ENCODE measurements around the gene CSAD.
A peak's percentile ranks its signal among the peaks of the same experiment; 100 is the strongest.

Gene CSAD

GRCh38 chr12:53225635-53226424, 45.1 kb upstream of the CSAD start:
- no peak overlapping the region for H3K4me3 ChIP-seq (ENCODE audit: low read depth, low read length)
- DNase-seq (ENCODE audit: low read depth): no peak
- TF ChIP-seq CTCF (IDR thresholded peaks at IDR 0.05; ENCODE audit: control insufficient read depth, extremely low read depth, insufficient read depth): no peak

- no peak overlapping the region for H3K4me3 ChIP-seq (ENCODE audit: low read depth, low read length)
- no peak for DNase-seq (ENCODE audit: low read depth)
- TF ChIP-seq CTCF (IDR thresholded peaks at IDR 0.05; ENCODE audit: control insufficient read depth, extremely low read depth, insufficient read depth): no peak
These were observed 44.3 kb upstream of the CSAD start for GRCh38 chr12:53224897-53225634.

- no peak overlapping the region for H3K4me3 ChIP-seq (ENCODE audit: low read depth, low read length)
- no peak for DNase-seq (ENCODE audit: low read depth)
- TF ChIP-seq CTCF (IDR thresholded peaks at IDR 0.05; ENCODE audit: control insufficient read depth, extremely low read depth, insufficient read depth): 0 out of 2 replicates have a peak, but pooled peaks have one; percentile 3
These were observed 43.6 kb upstream of the CSAD start for GRCh38 chr12:53224061-53224896.

GRCh38 chr12:53223389-53224060, 42.8 kb upstream of the CSAD start:
- TF ChIP-seq CTCF (IDR thresholded peaks at IDR 0.05; ENCODE audit: control insufficient read depth, extremely low read depth, insufficient read depth): no peak
- DNase-seq (ENCODE audit: low read depth): no peak
- no peak overlapping the region for H3K4me3 ChIP-seq (ENCODE audit: low read depth, low read length)

GRCh38 chr12:53222806-53223261, 42.1 kb upstream of the CSAD start:
- TF ChIP-seq CTCF (IDR thresholded peaks at IDR 0.05; ENCODE audit: control insufficient read depth, extremely low read depth, insufficient read depth): no peak
- no peak overlapping the region for H3K4me3 ChIP-seq (ENCODE audit: low read depth, low read length)
- DNase-seq (ENCODE audit: low read depth): no peak

GRCh38 chr12:53222170-53222721, 41.5 kb upstream of the CSAD start:
- TF ChIP-seq CTCF (IDR thresholded peaks at IDR 0.05; ENCODE audit: control insufficient read depth, extremely low read depth, insufficient read depth): no peak
- H3K4me3 ChIP-seq (ENCODE audit: low read depth, low read length): peak overlapping the region; percentile 29; the same call in 1 of the 2 replicates

More at GRCh38 chr12:53222170-53222721, 41.5 kb upstream of the CSAD start:
- DNase-seq (ENCODE audit: low read depth): no peak
